HG03139 (cell line): ENCODE results near the gene C16orf90.
"Not testable (repeated sequence)": the region's sequence is repeated elsewhere in the genome, so short reads cannot be mapped to it uniquely, and the experiment has no call there.

ENCODE experiments used
- ATAC-seq: cut with Tn5 transposase; IDR thresholded peaks from one replicate; pipeline ENCODE4 v1.9.1; 2021; ENCODE audit not compliant: unreplicated experiment

The C16orf90 gene

GRCh38 chr16:3513892-3514583 is 18.7 kb upstream of the C16orf90 start:
- no peak for ATAC-seq

GRCh38 chr16:3511286-3512180 is 16.2 kb upstream of the C16orf90 start:
- no peak for ATAC-seq

- no peak for ATAC-seq
Measured at GRCh38 chr16:3510416-3510815, 15.1 kb upstream of the C16orf90 start.

GRCh38 chr16:3509470-3509928 is 14.2 kb upstream of the C16orf90 start:
- no peak for ATAC-seq

GRCh38 chr16:3508736-3509135 is 13.4 kb upstream of the C16orf90 start:
- ATAC-seq, result no peak

GRCh38 chr16:3503523-3503922 is 8.2 kb upstream of the C16orf90 start:
- no peak for ATAC-seq

GRCh38 chr16:3501783-3502400 is 6.6 kb upstream of the C16orf90 start:
- ATAC-seq, result no peak

GRCh38 chr16:3501412-3501761 is 6.1 kb upstream of the C16orf90 start:
- not testable (repeated sequence) for ATAC-seq

GRCh38 chr16:3498988-3499387 is 3.7 kb upstream of the C16orf90 start:
- ATAC-seq, result no peak

GRCh38 chr16:3497771-3498170 is 2.5 kb upstream of the C16orf90 start:
- no peak for ATAC-seq

GRCh38 chr16:3496386-3496785 is 1.1 kb upstream of the C16orf90 start:
- ATAC-seq, result no peak

- no peak for ATAC-seq
Measured at GRCh38 chr16:3494386-3494973, 809 bp downstream of the C16orf90 start.

- ATAC-seq, result no peak
Measured at GRCh38 chr16:3492356-3492755, 2.9 kb downstream of the C16orf90 start.

GRCh38 chr16:3490911-3491629 is 4.2 kb downstream of the C16orf90 start:
- ATAC-seq, result no peak

- ATAC-seq, result no peak
Measured at GRCh38 chr16:3488801-3489200, 6.5 kb downstream of the C16orf90 start.

- ATAC-seq, result no peak
Measured at GRCh38 chr16:3487521-3488410, 7.5 kb downstream of the C16orf90 start.

- no peak for ATAC-seq
Measured at GRCh38 chr16:3486506-3487215, 8.6 kb downstream of the C16orf90 start.

- no peak for ATAC-seq
Measured at GRCh38 chr16:3485821-3486505, 9.3 kb downstream of the C16orf90 start.
